Measurements from ENCODE around the gene UPF2. TPM values are rescaled to one million over a fixed set of nuclear protein-coding genes. Genes with fewer than 3 reads are reported as not detected.
A peak's percentile ranks its signal among the peaks of the same experiment; 100 is the strongest.

The UPF2 gene
- total and polyA plus RNA-seq, 10 of the 15 experiments (the other 5 are each of a cell fraction or from before 2014, with no cell fraction given): 21.0 to 44.4 (median 25.9) TPM

DNA sequence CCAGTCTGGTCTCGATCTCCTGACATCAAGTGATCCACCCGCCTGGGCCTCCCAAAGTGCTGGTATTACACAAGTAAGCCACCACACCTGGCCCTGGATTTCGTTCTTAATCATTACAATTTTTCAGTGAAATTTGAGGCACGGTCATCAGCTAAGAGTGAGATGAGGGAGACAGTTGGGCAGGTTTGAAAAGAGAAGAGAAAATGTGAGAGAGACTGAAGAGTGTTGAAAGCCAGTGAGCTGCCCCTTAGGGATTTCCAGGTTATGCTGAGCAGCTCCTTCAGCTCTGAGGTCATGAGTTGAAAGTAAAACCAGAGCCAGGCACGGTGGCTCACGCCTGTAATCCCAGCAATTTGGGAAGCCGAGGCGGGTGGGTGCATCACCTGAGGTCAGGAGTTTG lies 5.9 kb upstream of the UPF2 start (continued):
- TF ChIP-seq NR2F1 (conservative IDR thresholded peaks at IDR 0.05) (peak; percentile 53; the same call in 1 of the 2 replicates), SKIL (IDR thresholded peaks at IDR 0.05; ENCODE audit: low read depth, poor library complexity, severe bottlenecking) (peak; percentile 49), BHLHE40 (IDR thresholded peaks at IDR 0.05; ENCODE audit: borderline replicate concordance in 1 of 2, low read depth in 2 of 2, low read length in 1 of 2) (peak in 1 of 2 experiments; percentile 59; a peak in 2 of 4 replicates), HDGF (IDR thresholded peaks at IDR 0.05) (peak; percentile 23; the same call in 1 of the 2 replicates), DPF2 (IDR thresholded peaks at IDR 0.05) (peak; percentile 61; the same call in 1 of the 2 replicates), PKNOX1 (IDR thresholded peaks at IDR 0.05) (peak; percentile 26; the same call in 1 of the 2 replicates)

DNA sequence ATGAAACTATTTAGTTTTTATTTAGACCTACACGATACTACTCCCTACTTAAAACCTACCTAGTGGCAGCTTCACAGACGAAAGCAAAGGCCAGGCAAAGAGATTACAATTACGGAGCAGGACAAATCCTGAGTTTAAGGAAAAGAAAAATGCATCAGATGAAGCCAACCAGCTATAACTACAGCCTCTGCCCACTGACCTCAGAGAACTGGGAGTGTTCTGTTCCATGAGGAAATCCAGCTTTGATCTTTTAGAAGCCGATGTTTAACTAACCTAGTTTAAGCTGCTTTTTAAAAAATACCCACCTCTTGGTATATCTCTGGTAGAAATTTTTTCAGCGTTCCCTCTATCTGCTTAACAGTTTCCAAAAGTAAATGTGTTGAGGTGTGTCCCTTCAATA lies 3.0 kb upstream of the UPF2 start:
- intact Hi-C loops (cut with micrococcal nuclease; ENCODE audit: unreplicated experiment) (no loop called here), in situ Hi-C loops (cut with MboI) (loop anchor here (10.0 kb wide), 1 partner anchor 871 kb away; no protein-coding TSS in a partner anchor)
- SMC1A ChIA-PET (ENCODE audit: uncharacterized antibody, unreplicated experiment): interaction anchor here (0.6 to 8.7 kb wide), 5 partner anchors 18 to 79 kb away, joined by 3 to 64 read pairs (median 15); partner anchors contain the start of gene DHTKD1
- H3K4me2 ChIP-seq (ENCODE audit: control insufficient read depth, insufficient read depth): no peak overlapping the region
- peaks cover 36% of the 10 kb centered on the region for H3K4me1 ChIP-seq (ENCODE audit: control insufficient read depth, insufficient read depth, low read length)
- no peaks in the 10 kb centered on the region for H3K27me3 ChIP-seq (replicated peaks in 1 of 2; ENCODE audit: control insufficient read depth in 2 of 2, insufficient read depth in 2 of 2, low read length in 1 of 2)
- peaks cover 20% of the 10 kb centered on the region for H3K79me2 ChIP-seq (ENCODE audit: control insufficient read depth, insufficient read depth, low read length)
- WGBS (ENCODE audit: insufficient coverage, insufficient replicate concordance, low lambda C conversion rate, missing lambda C conversion rate): 97% methylated on average over 5 of the region's 5 CpGs
- DNase-seq (ENCODE audit: low read depth, low spot score) (no peak), FAIRE-seq (no peak), ATAC-seq (no peak)
- no peak overlapping the region for H2AFZ ChIP-seq (ENCODE audit: control insufficient read depth, low read depth, low read length)
- H3K27ac ChIP-seq (ENCODE audit: control insufficient read depth, insufficient read depth): peak overlapping the region; percentile 97
- CTCF ChIA-PET: interaction anchor here (0.6 to 0.7 kb wide), 2 partner anchors 25 to 61 kb away, joined by 3 read pairs; no protein-coding TSS in a partner anchor
- no peaks in the 10 kb centered on the region for H4K20me1 ChIP-seq (ENCODE audit: control insufficient read depth, insufficient read depth)
- H3K4me3 ChIP-seq: no peak overlapping the region
- RAD21 ChIA-PET (ENCODE audit: unreplicated experiment): interaction anchor here (0.7 to 5.2 kb wide), 4 partner anchors 25 to 77 kb away, joined by 3 to 34 read pairs (median 21); no protein-coding TSS in a partner anchor
- BruUV-seq (replicated peaks): no TSS peak
- no peaks in the 10 kb centered on the region for H3K9me3 ChIP-seq (replicated peaks; ENCODE audit: control insufficient read depth, insufficient read depth, low read length)
- no peak overlapping the region for H3K9ac ChIP-seq (ENCODE audit: control insufficient read depth, insufficient read depth, low read length)
- no peaks in the 10 kb centered on the region for H3K36me3 ChIP-seq (ENCODE audit: control insufficient read depth in 2 of 2, insufficient read depth in 2 of 2, low read length in 1 of 2)
- POLR2A ChIA-PET: interaction anchor here (0.6 kb wide), 1 partner anchor 29 kb away, joined by 3 read pairs; no protein-coding TSS in a partner anchor
- TF ChIP-seq JUNB (IDR thresholded peaks at IDR 0.05) (no peak), ELK1 (IDR thresholded peaks at IDR 0.05; ENCODE audit: low read depth, low read length) (no peak), RCOR1 (conservative IDR thresholded peaks at IDR 0.05; ENCODE audit: low read depth, low read length) (no peak), EP300 (IDR thresholded peaks at IDR 0.05; ENCODE audit: borderline replicate concordance in 1 of 2, control insufficient read depth in 1 of 2, low read depth in 2 of 2, low read length in 2 of 2) (no peak), ZBED1 (IDR thresholded peaks at IDR 0.05; ENCODE audit: borderline replicate concordance) (no peak)
- TF ChIP-seq, protein P1, sequence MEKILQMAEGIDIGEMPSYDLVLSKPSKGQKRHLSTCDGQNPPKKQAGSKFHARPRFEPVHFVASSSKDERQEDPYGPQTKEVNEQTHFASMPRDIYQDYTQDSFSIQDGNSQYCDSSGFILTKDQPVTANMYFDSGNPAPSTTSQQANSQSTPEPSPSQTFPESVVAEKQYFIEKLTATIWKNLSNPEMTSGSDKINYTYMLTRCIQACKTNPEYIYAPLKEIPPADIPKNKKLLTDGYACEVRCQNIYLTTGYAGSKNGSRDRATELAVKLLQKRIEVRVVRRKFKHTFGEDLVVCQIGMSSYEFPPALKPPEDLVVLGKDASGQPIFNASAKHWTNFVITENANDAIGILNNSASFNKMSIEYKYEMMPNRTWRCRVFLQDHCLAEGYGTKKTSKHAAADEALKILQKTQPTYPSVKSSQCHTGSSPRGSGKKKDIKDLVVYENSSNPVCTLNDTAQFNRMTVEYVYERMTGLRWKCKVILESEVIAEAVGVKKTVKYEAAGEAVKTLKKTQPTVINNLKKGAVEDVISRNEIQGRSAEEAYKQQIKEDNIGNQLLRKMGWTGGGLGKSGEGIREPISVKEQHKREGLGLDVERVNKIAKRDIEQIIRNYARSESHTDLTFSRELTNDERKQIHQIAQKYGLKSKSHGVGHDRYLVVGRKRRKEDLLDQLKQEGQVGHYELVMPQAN (conservative IDR thresholded peaks at IDR 0.05): no peak

Measured in GM12878 (cell line).